SK-N-MC (cell line): ENCODE results near the gene KDM1A.

Source experiments
- EZH2 ChIP-seq: fragments of 200-600 bp; sonication (generic); IDR thresholded peaks from one replicate; pipeline ENCODE4 v1.6.1; 2017; ENCODE audit warnings: antibody characterized with exemption
- POLR2AphosphoS5 ChIP-seq: IDR thresholded peaks from 2 replicates; pipeline ENCODE4 v1.6.1; 2012; ENCODE audit warnings: mild to moderate bottlenecking, low read depth, low read length, borderline replicate concordance

DNA sequence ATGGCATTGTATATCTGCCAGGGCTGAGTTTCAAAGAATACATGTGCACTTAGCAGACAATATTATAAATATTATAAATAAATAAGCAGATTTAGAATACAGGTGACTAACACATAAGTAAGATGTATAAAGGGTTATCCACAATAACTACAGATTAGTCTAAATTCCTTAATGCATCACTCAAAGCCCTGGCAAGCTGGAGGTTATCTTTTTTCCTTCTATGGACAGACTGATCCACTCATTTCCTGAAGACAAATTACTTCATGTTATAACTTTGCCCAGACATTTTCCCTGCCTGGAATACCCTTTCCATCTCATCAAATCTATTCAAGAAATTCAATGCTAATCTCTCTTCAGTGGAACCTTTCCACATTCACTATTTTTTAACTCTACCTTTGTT lies 110.6 kb downstream of the KDM1A start:
- TF ChIP-seq EZH2 (no peak), POLR2AphosphoS5 (no peak)
